Activated CD4-positive, alpha-beta T cell treated with anti-CD3 and anti-CD28 coated beads for 4 hours (primary cell): Measurements from ENCODE around the gene TMEM203.

Experiments
- DNase-seq, 2 donors: peaks; one replicate each; pipeline ENCODE4 v3.0.0-alpha.2; 2020

TMEM203 gene

GRCh38 chr9:137217276-137218211 lies 12.1 kb upstream of the TMEM203 start:
- no peak for DNase-seq

- no peak for DNase-seq
Measured at GRCh38 chr9:137216188-137216965, 10.9 kb upstream of the TMEM203 start.

GRCh38 chr9:137215196-137215986 lies 9.9 kb upstream of the TMEM203 start:
- DNase-seq: no peak

GRCh38 chr9:137214620-137215019 lies 9.2 kb upstream of the TMEM203 start:
- DNase-seq: no peak

GRCh38 chr9:137213160-137214060 lies 8.0 kb upstream of the TMEM203 start:
- DNase-seq: no peak

GRCh38 chr9:137212520-137212919 lies 7.1 kb upstream of the TMEM203 start:
- no peak for DNase-seq

- no peak for DNase-seq
Measured at GRCh38 chr9:137211532-137211931, 6.1 kb upstream of the TMEM203 start.

- no peak for DNase-seq
Measured at GRCh38 chr9:137206602-137207001, 1.2 kb upstream of the TMEM203 start.

- no peak for DNase-seq
Measured at GRCh38 chr9:137204731-137205125, 720 bp downstream of the TMEM203 start.

GRCh38 chr9:137202966-137203365 lies 2.5 kb downstream of the TMEM203 start:
- DNase-seq: no peak

GRCh38 chr9:137201205-137201868 lies 4.1 kb downstream of the TMEM203 start:
- no peak for DNase-seq

- DNase-seq: peak; percentile 99
Measured at GRCh38 chr9:137200311-137201204, 4.9 kb downstream of the TMEM203 start, which contains the start of gene TPRN. TPRN (minus strand) TSS chr9:137200741; CDS start chr9:137200711, 30 bp downstream.

- no peak for DNase-seq
Measured at GRCh38 chr9:137199411-137200121, 5.9 kb downstream of the TMEM203 start.

GRCh38 chr9:137198902-137199283 lies 6.6 kb downstream of the TMEM203 start:
- DNase-seq: no peak

GRCh38 chr9:137198051-137198901 lies 7.2 kb downstream of the TMEM203 start:
- DNase-seq: no peak

GRCh38 chr9:137195525-137196220 lies 9.8 kb downstream of the TMEM203 start:
- DNase-seq: no peak

- DNase-seq: no peak
Measured at GRCh38 chr9:137194909-137195308, 10.5 kb downstream of the TMEM203 start.

GRCh38 chr9:137194388-137194787 lies 11.1 kb downstream of the TMEM203 start:
- DNase-seq: no peak
